Nephron (organoid): ENCODE data around the gene CFAP210.

Source experiments
- H3K27ac Mint-ChIP-seq, 3 experiments: 2 replicates each; pipeline ENCODE4 v1.8.0; 2020; ENCODE audit warnings: mixed read lengths in 3 of 3, mild to moderate bottlenecking in 2 of 3, moderate library complexity in 1 of 3
- H3K27me3 Mint-ChIP-seq: 2 replicates; pipeline ENCODE4 v1.8.0; 2021; ENCODE audit warnings: low read depth, mild to moderate bottlenecking, moderate library complexity, mixed read lengths
- H3K36me3 Mint-ChIP-seq: 2 replicates; pipeline ENCODE4 v1.8.0; 2020; ENCODE audit warnings: low read depth, mixed read lengths
- H3K4me1 Mint-ChIP-seq: 2 replicates; pipeline ENCODE4 v1.8.0; 2020; ENCODE audit warnings: mixed read lengths
- H3K4me3 Mint-ChIP-seq, 3 experiments: 2 replicates each; pipeline ENCODE4 v1.8.0; 2020; ENCODE audit warnings: mild to moderate bottlenecking in 3 of 3, mixed read lengths in 3 of 3, moderate library complexity in 2 of 3
- H3K9me3 Mint-ChIP-seq: 2 replicates; pipeline ENCODE4 v1.8.0; 2020; ENCODE audit warnings: mixed read lengths
- TF ChIP-seq, protein P1 (sequence below), 3 experiments: fragments of 200-600 bp; sonication (generic); IDR thresholded peaks; one replicate each; pipeline ENCODE4 v1.5.0; 2021; ENCODE audit warnings: antibody characterized with exemption in 3 of 3; ENCODE audit not compliant: unreplicated experiment in 3 of 3

Gene CFAP210

DNA sequence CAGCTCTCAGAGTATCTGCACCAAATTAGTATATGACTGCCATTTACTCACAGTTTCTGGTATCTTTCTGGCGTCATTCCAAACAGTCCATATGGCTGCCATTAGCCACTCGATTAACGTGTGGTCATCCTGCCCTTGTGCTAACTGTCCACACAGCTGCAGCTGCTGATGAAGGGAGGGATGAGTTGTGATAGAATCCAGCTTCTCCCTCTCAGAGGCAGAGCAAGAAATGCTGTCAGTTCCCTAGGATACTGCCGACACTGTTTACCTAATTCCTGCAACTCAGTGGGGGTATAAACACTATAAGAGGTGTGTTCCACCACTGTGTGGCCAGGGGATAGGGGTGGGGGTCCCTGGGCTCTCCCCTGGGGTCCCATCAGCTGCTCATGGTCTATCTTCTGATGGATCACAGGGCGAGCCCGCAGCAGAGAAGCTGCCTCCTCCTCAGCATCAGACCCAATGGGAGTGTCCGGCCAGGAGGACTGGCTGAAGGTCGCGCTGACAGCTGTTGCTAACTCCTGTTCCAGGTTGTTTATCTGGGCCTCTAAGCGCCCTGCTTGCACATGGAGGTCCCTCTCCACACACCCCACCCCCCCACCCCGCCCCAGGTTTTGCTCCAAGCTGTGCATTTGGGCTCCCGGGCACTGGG is 22.2 kb upstream of the CFAP210 start:
- Mint-ChIP-seq H3K4me3 (no peak overlapping the region), H3K4me1 (peaks cover 29% of the 10 kb centered on the region)

GRCh38 chr2:169715379-169716237 is 21.4 kb upstream of the CFAP210 start:
- Mint-ChIP-seq H3K9me3 (peaks cover 5% of the 10 kb centered on the region), H3K27ac (peak overlapping the region in 2 of 3 experiments; percentile 10 to 36), H3K4me3 (no peak overlapping the region), H3K36me3 (peaks cover 13% of the 10 kb centered on the region), H3K4me1 (peaks cover 29% of the 10 kb centered on the region), H3K27me3 (no peaks in the 10 kb centered on the region)
- TF ChIP-seq, protein P1, sequence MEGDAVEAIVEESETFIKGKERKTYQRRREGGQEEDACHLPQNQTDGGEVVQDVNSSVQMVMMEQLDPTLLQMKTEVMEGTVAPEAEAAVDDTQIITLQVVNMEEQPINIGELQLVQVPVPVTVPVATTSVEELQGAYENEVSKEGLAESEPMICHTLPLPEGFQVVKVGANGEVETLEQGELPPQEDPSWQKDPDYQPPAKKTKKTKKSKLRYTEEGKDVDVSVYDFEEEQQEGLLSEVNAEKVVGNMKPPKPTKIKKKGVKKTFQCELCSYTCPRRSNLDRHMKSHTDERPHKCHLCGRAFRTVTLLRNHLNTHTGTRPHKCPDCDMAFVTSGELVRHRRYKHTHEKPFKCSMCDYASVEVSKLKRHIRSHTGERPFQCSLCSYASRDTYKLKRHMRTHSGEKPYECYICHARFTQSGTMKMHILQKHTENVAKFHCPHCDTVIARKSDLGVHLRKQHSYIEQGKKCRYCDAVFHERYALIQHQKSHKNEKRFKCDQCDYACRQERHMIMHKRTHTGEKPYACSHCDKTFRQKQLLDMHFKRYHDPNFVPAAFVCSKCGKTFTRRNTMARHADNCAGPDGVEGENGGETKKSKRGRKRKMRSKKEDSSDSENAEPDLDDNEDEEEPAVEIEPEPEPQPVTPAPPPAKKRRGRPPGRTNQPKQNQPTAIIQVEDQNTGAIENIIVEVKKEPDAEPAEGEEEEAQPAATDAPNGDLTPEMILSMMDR (IDR thresholded peaks at IDR 0.05; ENCODE audit: unreplicated experiment in 3 of 3), result no peak

More for the DNA sequence above, 22.2 kb upstream of the CFAP210 start:
- peaks cover 9% of the 10 kb centered on the region for H3K36me3 Mint-ChIP-seq
- peaks cover 5% of the 10 kb centered on the region for H3K9me3 Mint-ChIP-seq
- no peaks in the 10 kb centered on the region for H3K27me3 Mint-ChIP-seq
- H3K27ac Mint-ChIP-seq, result peak overlapping the region in 1 of 3 experiments; percentile 36
- TF ChIP-seq, protein P1 (IDR thresholded peaks at IDR 0.05; ENCODE audit: unreplicated experiment in 3 of 3), result no peak

DNA sequence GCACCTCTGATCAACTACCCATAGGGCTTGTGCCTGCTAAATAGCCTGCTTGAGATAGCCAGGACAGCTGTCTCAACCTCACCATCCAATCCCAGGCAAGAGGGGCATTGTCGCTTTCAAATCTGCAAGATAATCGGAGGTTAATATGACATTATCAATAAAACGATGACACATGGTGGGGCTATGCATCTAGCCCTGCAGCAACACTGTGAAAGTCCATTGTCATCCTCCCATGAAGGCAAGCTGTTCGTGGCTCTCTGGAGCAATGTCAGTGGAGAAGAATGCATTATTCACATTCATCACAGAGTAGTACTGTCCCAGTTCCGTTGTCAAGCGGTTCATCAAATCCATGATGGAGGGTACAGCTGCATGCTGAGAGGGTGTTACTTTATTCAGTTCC is 20.5 kb upstream of the CFAP210 start:
- Mint-ChIP-seq H3K4me3 (no peak overlapping the region), H3K4me1 (peaks cover 29% of the 10 kb centered on the region), H3K36me3 (peaks cover 17% of the 10 kb centered on the region), H3K27me3 (no peaks in the 10 kb centered on the region), H3K9me3 (peaks cover 5% of the 10 kb centered on the region), H3K27ac (no peak overlapping the region)
- TF ChIP-seq, protein P1 (IDR thresholded peaks at IDR 0.05; ENCODE audit: unreplicated experiment in 3 of 3), result no peak

- TF ChIP-seq, protein P1 (IDR thresholded peaks at IDR 0.05; ENCODE audit: unreplicated experiment in 3 of 3), result no peak
- Mint-ChIP-seq H3K4me3 (no peak overlapping the region), H3K36me3 (peaks cover 18% of the 10 kb centered on the region), H3K4me1 (peaks cover 29% of the 10 kb centered on the region), H3K9me3 (peaks cover 5% of the 10 kb centered on the region), H3K27me3 (no peaks in the 10 kb centered on the region), H3K27ac (no peak overlapping the region)
These were observed 19.1 kb upstream of the CFAP210 start for GRCh38 chr2:169713331-169713730.

- Mint-ChIP-seq H3K9me3 (peaks cover 5% of the 10 kb centered on the region), H3K27ac (no peak overlapping the region), H3K4me3 (no peak overlapping the region), H3K4me1 (peaks cover 25% of the 10 kb centered on the region), H3K36me3 (peaks cover 18% of the 10 kb centered on the region), H3K27me3 (no peaks in the 10 kb centered on the region)
- TF ChIP-seq, protein P1 (IDR thresholded peaks at IDR 0.05; ENCODE audit: unreplicated experiment in 3 of 3), result no peak
These were observed 18.6 kb upstream of the CFAP210 start for GRCh38 chr2:169712791-169713227.
